Measurements from ENCODE around the gene FHAD1. TPM values are rescaled to one million over a fixed set of nuclear protein-coding genes. Genes with fewer than 3 reads are reported as not detected.

Gene FHAD1
- total RNA-seq, 1 donor from 2014 or later = not detected

- Mint-ChIP-seq H3K27ac (ENCODE audit: unreplicated experiment) (no peak overlapping the region), H3K27me3 (ENCODE audit: unreplicated experiment) (peaks cover 5% of the 10 kb centered on the region), H3K4me3 (ENCODE audit: unreplicated experiment) (no peak overlapping the region), H3K4me1 (ENCODE audit: low read depth, unreplicated experiment) (peaks cover 7% of the 10 kb centered on the region), H3K9me3 (ENCODE audit: unreplicated experiment) (no peaks in the 10 kb centered on the region), H3K36me3 (ENCODE audit: unreplicated experiment) (no peaks in the 10 kb centered on the region)
- DNase-seq = no peak
- TF ChIP-seq CTCF (IDR thresholded peaks at IDR 0.05; ENCODE audit: partially characterized antibody, unreplicated experiment) = no peak
Measured at GRCh38 chr1:15354580-15354965, 107.5 kb downstream of the FHAD1 start.

GRCh38 chr1:15355968-15356625 is 109.1 kb downstream of the FHAD1 start:
- H3K4me1 Mint-ChIP-seq (ENCODE audit: low read depth, unreplicated experiment) = peaks cover 7% of the 10 kb centered on the region

DNA sequence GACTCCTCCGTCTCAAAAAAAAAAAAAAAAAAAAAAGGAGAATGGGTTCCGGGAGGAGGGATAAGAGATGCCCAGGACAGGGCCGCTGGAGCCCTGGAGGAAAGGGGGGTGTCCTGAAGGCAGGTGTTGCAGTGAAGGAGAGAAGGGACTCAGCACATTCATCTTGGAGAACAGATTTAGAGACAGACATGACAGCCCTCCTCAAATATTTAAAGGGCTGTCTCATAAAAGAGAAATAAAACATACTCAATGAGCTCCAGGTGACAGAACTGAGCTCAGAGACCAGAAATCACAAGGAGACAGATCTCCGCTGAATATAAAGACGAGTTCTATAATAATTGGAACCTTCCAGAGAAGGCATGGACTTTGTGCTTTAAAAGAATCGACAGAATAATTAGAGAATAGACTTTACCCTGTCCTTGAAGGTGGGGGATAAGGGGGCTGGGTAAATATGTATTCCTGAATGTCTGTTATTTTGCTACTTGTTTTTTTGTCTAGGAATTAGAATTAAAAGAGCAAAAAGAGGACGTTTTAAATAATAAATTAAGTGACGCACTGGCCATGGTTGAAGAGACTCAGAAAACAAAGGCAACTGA is 110.7 kb downstream of the FHAD1 start:
- H3K27ac Mint-ChIP-seq (ENCODE audit: unreplicated experiment) = no peak overlapping the region
- H3K36me3 Mint-ChIP-seq (ENCODE audit: unreplicated experiment) = peaks cover 7% of the 10 kb centered on the region
- H3K4me3 Mint-ChIP-seq (ENCODE audit: unreplicated experiment) = no peak overlapping the region
- no peaks in the 10 kb centered on the region for H3K9me3 Mint-ChIP-seq (ENCODE audit: unreplicated experiment)
- DNase-seq = no peak
- no peak for TF ChIP-seq CTCF (IDR thresholded peaks at IDR 0.05; ENCODE audit: partially characterized antibody, unreplicated experiment)
- peaks cover 4% of the 10 kb centered on the region for H3K4me1 Mint-ChIP-seq (ENCODE audit: low read depth, unreplicated experiment)
- peaks cover 6% of the 10 kb centered on the region for H3K27me3 Mint-ChIP-seq (ENCODE audit: unreplicated experiment)

More at GRCh38 chr1:15355968-15356625, 109.1 kb downstream of the FHAD1 start:
- no peak for DNase-seq
- peaks cover 6% of the 10 kb centered on the region for H3K27me3 Mint-ChIP-seq (ENCODE audit: unreplicated experiment)
- TF ChIP-seq CTCF (IDR thresholded peaks at IDR 0.05; ENCODE audit: partially characterized antibody, unreplicated experiment) = no peak
- no peak overlapping the region for H3K4me3 Mint-ChIP-seq (ENCODE audit: unreplicated experiment)
- no peak overlapping the region for H3K27ac Mint-ChIP-seq (ENCODE audit: unreplicated experiment)
- H3K36me3 Mint-ChIP-seq (ENCODE audit: unreplicated experiment) = peaks cover 5% of the 10 kb centered on the region
- no peaks in the 10 kb centered on the region for H3K9me3 Mint-ChIP-seq (ENCODE audit: unreplicated experiment)

GRCh38 chr1:15358565-15359133 is 111.6 kb downstream of the FHAD1 start:
- peaks cover 6% of the 10 kb centered on the region for H3K27me3 Mint-ChIP-seq (ENCODE audit: unreplicated experiment)
- H3K27ac Mint-ChIP-seq (ENCODE audit: unreplicated experiment) = no peak overlapping the region
- H3K36me3 Mint-ChIP-seq (ENCODE audit: unreplicated experiment) = peaks cover 9% of the 10 kb centered on the region
- no peak for DNase-seq
- H3K9me3 Mint-ChIP-seq (ENCODE audit: unreplicated experiment) = no peaks in the 10 kb centered on the region
- peaks cover 4% of the 10 kb centered on the region for H3K4me1 Mint-ChIP-seq (ENCODE audit: low read depth, unreplicated experiment)
- no peak overlapping the region for H3K4me3 Mint-ChIP-seq (ENCODE audit: unreplicated experiment)
- no peak for TF ChIP-seq CTCF (IDR thresholded peaks at IDR 0.05; ENCODE audit: partially characterized antibody, unreplicated experiment)

DNA sequence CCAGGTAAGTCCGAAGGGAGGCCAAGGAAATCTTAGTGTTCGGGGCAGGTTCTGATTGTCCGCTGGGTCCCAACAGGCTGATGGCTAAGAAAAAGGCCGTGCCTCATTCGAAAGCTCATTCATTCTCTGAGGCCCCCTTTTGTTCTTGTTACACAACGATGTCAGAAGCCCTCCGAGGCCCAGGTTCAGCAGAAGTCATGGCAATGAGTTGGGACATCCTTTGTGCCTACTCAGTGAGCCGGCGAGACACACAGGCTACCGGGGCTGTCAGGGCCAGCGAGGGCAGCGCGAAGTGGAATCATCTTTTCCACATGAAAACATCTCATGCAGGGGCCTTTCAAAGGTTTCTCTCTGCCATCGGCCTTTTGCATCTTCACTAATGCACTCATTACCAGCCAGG is 113.7 kb downstream of the FHAD1 start:
- no peak for TF ChIP-seq CTCF (IDR thresholded peaks at IDR 0.05; ENCODE audit: partially characterized antibody, unreplicated experiment)
- Mint-ChIP-seq H3K9me3 (ENCODE audit: unreplicated experiment) (peaks cover 4% of the 10 kb centered on the region), H3K36me3 (ENCODE audit: unreplicated experiment) (peaks cover 9% of the 10 kb centered on the region), H3K4me3 (ENCODE audit: unreplicated experiment) (no peak overlapping the region), H3K27me3 (ENCODE audit: unreplicated experiment) (peaks cover 6% of the 10 kb centered on the region), H3K4me1 (ENCODE audit: low read depth, unreplicated experiment) (no peaks in the 10 kb centered on the region), H3K27ac (ENCODE audit: unreplicated experiment) (no peak overlapping the region)
- no peak for DNase-seq

Measured in glutamatergic neuron (in vitro differentiated cells).